ENCODE measurements around the gene FBLN2.
"Not testable (repeated sequence)": the region's sequence is repeated elsewhere in the genome, so short reads cannot be mapped to it uniquely, and the experiment has no call there.

FBLN2 gene

DNA sequence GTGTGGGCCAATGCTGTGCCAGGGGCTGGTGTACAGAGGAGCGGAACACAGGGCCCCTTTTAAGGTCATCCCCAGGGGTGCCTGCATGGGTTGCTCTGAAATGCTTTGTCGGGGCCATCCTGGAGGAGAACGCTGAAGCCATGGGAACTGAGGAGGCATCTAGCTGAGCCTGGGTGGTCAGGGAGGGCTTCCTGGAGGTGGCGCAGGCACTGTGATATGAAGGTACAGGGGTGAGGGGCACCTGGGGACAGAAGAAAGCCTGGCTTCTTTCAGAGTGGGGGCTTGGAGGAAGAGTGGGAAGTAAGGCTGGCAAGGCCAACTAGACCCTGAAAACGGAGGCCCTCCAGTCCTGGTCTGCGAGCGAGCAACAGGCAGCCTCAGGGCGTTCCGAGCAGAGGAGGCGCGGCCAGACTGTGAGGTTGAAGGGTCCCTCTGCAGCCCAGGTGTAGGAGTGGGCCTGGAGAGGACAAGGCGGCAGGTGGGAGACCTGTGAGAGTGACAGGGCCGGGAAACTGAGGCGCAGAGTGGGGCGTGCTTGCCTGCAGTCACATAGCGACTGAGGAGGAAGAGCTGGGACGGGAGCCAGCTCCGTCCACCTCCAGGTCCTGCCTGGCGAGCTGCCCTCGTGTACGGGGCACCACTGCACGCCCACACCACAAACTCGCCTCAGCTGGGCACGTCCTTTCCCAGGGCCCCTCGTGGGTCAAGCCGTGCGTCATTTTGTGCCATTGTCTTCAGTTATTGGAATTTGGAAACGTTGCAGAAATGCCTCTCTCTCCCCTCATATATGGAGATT lies 4.1 kb downstream of the FBLN2 start:
- H3K4me3 ChIP-seq (ENCODE audit: low read length), result no peak overlapping the region
- H2AFZ ChIP-seq (ENCODE audit: low read depth, low read length), result no peak overlapping the region
- no peaks in the 10 kb centered on the region for H3K36me3 ChIP-seq (ENCODE audit: insufficient read depth, low read length)
- no peaks in the 10 kb centered on the region for H3K9me3 ChIP-seq (ENCODE audit: low read length)
- peaks cover 14% of the 10 kb centered on the region for H3K4me1 ChIP-seq (ENCODE audit: insufficient read depth, low read length)
- H3K27me3 ChIP-seq (ENCODE audit: insufficient read depth, low read length), result peaks cover 3% of the 10 kb centered on the region

DNA sequence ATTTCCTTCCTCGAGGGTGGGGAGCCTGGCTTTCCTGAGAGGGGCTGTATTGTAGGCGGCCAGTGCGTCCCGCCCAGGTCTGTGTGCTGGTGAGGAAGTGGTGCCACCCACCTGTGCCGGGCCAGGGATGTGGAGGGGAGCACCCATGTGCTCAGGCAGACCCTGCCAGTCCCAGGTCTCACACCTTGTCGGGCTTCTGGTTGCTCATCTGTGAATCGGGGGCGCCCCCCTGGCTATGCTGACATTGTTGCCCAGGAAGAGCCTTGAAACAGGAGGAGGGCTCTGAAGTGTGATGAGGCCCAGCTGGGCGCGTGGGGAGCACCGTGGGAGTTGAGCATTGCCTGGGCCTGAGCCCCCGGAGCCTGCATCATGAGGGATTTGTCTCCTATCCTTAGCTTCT lies 4.8 kb downstream of the FBLN2 start:
- Histone ChIP-seq H3K27me3 (ENCODE audit: insufficient read depth, low read length) (no peaks in the 10 kb centered on the region), H3K36me3 (ENCODE audit: insufficient read depth, low read length) (no peaks in the 10 kb centered on the region), H2AFZ (ENCODE audit: low read depth, low read length) (no peak overlapping the region), H3K9me3 (ENCODE audit: low read length) (no peaks in the 10 kb centered on the region), H3K4me3 (ENCODE audit: low read length) (no peak overlapping the region), H3K4me1 (ENCODE audit: insufficient read depth, low read length) (peaks cover 14% of the 10 kb centered on the region)

GRCh38 chr3:13555753-13556152 lies 6.8 kb downstream of the FBLN2 start:
- no peaks in the 10 kb centered on the region for H3K36me3 ChIP-seq (ENCODE audit: insufficient read depth, low read length)
- no peak overlapping the region for H3K4me3 ChIP-seq (ENCODE audit: low read length)

DNA sequence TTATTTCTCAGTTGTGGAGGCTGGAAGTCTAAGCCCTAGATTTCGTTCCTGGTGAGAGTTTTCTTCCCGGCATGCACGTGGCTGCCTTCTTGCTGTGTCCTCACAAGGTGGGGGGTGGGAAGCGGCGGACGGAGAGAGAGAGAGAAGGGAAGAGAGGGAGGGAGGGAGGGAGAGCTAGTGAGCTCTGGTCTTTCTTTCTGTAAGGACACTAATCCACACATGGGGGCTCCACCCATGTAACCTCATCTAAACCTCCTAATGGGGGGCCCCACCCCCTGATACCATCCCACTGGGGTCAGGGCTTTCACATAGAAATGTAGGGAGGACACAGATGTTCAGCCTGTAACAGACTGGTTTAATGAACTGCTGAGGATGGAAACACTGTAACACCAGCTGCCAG lies 7.3 kb downstream of the FBLN2 start:
- Histone ChIP-seq H3K36me3 (ENCODE audit: insufficient read depth, low read length) (no peaks in the 10 kb centered on the region), H2AFZ (ENCODE audit: low read depth, low read length) (no peak overlapping the region), H3K4me1 (ENCODE audit: insufficient read depth, low read length) (peaks cover 14% of the 10 kb centered on the region), H3K27me3 (ENCODE audit: insufficient read depth, low read length) (no peaks in the 10 kb centered on the region), H3K9me3 (ENCODE audit: low read length) (no peaks in the 10 kb centered on the region), H3K4me3 (ENCODE audit: low read length) (no peak overlapping the region)

More at GRCh38 chr3:13555753-13556152, 6.8 kb downstream of the FBLN2 start:
- Histone ChIP-seq H3K27me3 (ENCODE audit: insufficient read depth, low read length) (no peaks in the 10 kb centered on the region), H3K9me3 (ENCODE audit: low read length) (no peaks in the 10 kb centered on the region), H3K4me1 (ENCODE audit: insufficient read depth, low read length) (peaks cover 14% of the 10 kb centered on the region), H2AFZ (ENCODE audit: low read depth, low read length) (no peak overlapping the region)

DNA sequence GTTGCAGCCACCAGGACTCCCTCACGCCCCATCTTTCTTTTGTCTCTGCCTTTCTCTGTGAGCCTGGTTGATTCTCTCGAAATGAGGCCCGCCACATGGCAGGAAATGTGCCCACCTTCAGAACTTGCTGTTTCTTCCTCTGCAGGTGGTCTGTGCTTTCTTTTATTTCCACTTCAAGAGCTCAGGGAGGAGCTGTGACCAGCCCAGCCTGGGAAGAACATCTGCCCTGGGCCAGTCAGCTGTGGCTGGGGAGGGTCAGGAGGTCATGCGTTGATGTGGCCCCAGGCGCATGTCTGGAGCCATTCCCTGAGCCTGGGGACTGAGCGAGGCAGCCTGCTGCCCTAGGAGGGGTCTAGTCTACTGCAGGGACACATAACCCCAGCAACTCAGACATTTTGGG lies 8.0 kb downstream of the FBLN2 start:
- H2AFZ ChIP-seq (ENCODE audit: low read depth, low read length), result no peak overlapping the region
- no peak overlapping the region for H3K4me3 ChIP-seq (ENCODE audit: low read length)
- H3K4me1 ChIP-seq (ENCODE audit: insufficient read depth, low read length), result peaks cover 14% of the 10 kb centered on the region
- no peaks in the 10 kb centered on the region for H3K9me3 ChIP-seq (ENCODE audit: low read length)
- no peaks in the 10 kb centered on the region for H3K27me3 ChIP-seq (ENCODE audit: insufficient read depth, low read length)
- no peaks in the 10 kb centered on the region for H3K36me3 ChIP-seq (ENCODE audit: insufficient read depth, low read length)

DNA sequence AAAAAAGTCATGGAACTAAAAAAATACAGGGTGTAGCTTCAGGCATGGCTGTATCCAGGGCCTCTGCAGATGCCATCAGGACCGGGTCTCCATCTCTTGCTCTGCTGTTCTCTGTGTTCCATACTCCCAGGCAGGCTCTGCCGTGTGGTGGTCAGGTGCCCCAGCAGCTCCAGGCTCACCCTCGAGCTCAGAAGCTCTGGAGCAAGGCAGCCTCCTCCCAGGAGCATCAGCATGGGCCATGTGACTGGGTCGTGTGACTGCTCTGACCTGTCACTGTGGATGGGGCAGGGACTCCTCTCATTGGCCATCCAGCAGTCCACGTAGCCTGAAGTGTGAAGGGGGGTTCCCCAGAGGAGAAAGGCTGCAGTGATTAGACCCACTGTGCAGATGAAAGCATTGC lies 8.5 kb downstream of the FBLN2 start:
- H3K27me3 ChIP-seq (ENCODE audit: insufficient read depth, low read length), result no peaks in the 10 kb centered on the region
- peaks cover 14% of the 10 kb centered on the region for H3K4me1 ChIP-seq (ENCODE audit: insufficient read depth, low read length)
- no peak overlapping the region for H3K4me3 ChIP-seq (ENCODE audit: low read length)
- H2AFZ ChIP-seq (ENCODE audit: low read depth, low read length), result no peak overlapping the region
- H3K36me3 ChIP-seq (ENCODE audit: insufficient read depth, low read length), result no peaks in the 10 kb centered on the region
- H3K9me3 ChIP-seq (ENCODE audit: low read length), result no peaks in the 10 kb centered on the region

GRCh38 chr3:13557926-13558325 lies 9.0 kb downstream of the FBLN2 start:
- Histone ChIP-seq H3K4me1 (ENCODE audit: insufficient read depth, low read length) (peaks cover 14% of the 10 kb centered on the region), H3K36me3 (ENCODE audit: insufficient read depth, low read length) (no peaks in the 10 kb centered on the region)

DNA sequence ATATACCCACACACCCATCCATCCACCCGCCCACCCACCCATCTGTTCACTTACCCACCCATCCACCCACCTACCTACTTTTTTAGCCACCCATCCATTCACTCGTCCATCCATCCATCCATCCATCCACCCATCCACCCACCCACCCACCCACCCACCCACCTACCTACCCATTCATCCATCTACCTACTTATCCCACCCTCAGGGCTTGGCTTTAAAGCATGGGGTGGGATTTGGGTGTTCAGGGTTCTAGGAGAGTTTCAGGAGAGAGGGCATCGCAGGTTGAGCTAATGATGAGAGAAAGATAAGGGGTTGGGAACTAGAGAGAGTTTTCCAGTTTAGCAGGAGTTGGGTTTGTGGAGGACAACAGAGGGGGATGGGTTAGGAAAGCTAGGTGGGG lies 9.7 kb downstream of the FBLN2 start:
- Histone ChIP-seq H3K9me3 (ENCODE audit: low read length) (no peaks in the 10 kb centered on the region), H3K4me1 (ENCODE audit: insufficient read depth, low read length) (peaks cover 14% of the 10 kb centered on the region), H3K36me3 (ENCODE audit: insufficient read depth, low read length) (no peaks in the 10 kb centered on the region), H3K27me3 (ENCODE audit: insufficient read depth, low read length) (no peaks in the 10 kb centered on the region), H2AFZ (ENCODE audit: low read depth, low read length) (no peak overlapping the region), H3K4me3 (ENCODE audit: low read length) (no peak overlapping the region)

More at GRCh38 chr3:13557926-13558325, 9.0 kb downstream of the FBLN2 start:
- Histone ChIP-seq H3K4me3 (ENCODE audit: low read length) (no peak overlapping the region), H2AFZ (ENCODE audit: low read depth, low read length) (no peak overlapping the region), H3K27me3 (ENCODE audit: insufficient read depth, low read length) (no peaks in the 10 kb centered on the region), H3K9me3 (ENCODE audit: low read length) (no peaks in the 10 kb centered on the region)

- Histone ChIP-seq H3K36me3 (ENCODE audit: insufficient read depth, low read length) (no peaks in the 10 kb centered on the region), H3K4me1 (ENCODE audit: insufficient read depth, low read length) (peaks cover 14% of the 10 kb centered on the region), H2AFZ (ENCODE audit: low read depth, low read length) (no peak overlapping the region), H3K27me3 (ENCODE audit: insufficient read depth, low read length) (no peaks in the 10 kb centered on the region), H3K9me3 (ENCODE audit: low read length) (no peaks in the 10 kb centered on the region), H3K4me3 (ENCODE audit: low read length) (no peak overlapping the region)
Measured at GRCh38 chr3:13559764-13560525, 11.0 kb downstream of the FBLN2 start.

- Histone ChIP-seq H3K27me3 (ENCODE audit: insufficient read depth, low read length) (no peaks in the 10 kb centered on the region), H3K9me3 (ENCODE audit: low read length) (no peaks in the 10 kb centered on the region), H2AFZ (ENCODE audit: low read depth, low read length) (no peak overlapping the region), H3K4me3 (ENCODE audit: low read length) (no peak overlapping the region), H3K4me1 (ENCODE audit: insufficient read depth, low read length) (peaks cover 11% of the 10 kb centered on the region), H3K36me3 (ENCODE audit: insufficient read depth, low read length) (no peaks in the 10 kb centered on the region)
Measured at GRCh38 chr3:13561376-13561775, 12.5 kb downstream of the FBLN2 start.

- no peaks in the 10 kb centered on the region for H3K9me3 ChIP-seq (ENCODE audit: low read length)
- H3K36me3 ChIP-seq (ENCODE audit: insufficient read depth, low read length), result no peaks in the 10 kb centered on the region
- H2AFZ ChIP-seq (ENCODE audit: low read depth, low read length), result no peak overlapping the region
- no peak overlapping the region for H3K4me3 ChIP-seq (ENCODE audit: low read length)
- H3K4me1 ChIP-seq (ENCODE audit: insufficient read depth, low read length), result peaks cover 5% of the 10 kb centered on the region
- no peaks in the 10 kb centered on the region for H3K27me3 ChIP-seq (ENCODE audit: insufficient read depth, low read length)
Measured at GRCh38 chr3:13561967-13562366, 13.0 kb downstream of the FBLN2 start.

GRCh38 chr3:13562421-13562820 lies 13.5 kb downstream of the FBLN2 start:
- not testable (repeated sequence) for H3K36me3 ChIP-seq (ENCODE audit: insufficient read depth, low read length); H3K4me3 ChIP-seq (ENCODE audit: low read length); H3K4me1 ChIP-seq (ENCODE audit: insufficient read depth, low read length); H3K27me3 ChIP-seq (ENCODE audit: insufficient read depth, low read length); H2AFZ ChIP-seq (ENCODE audit: low read depth, low read length); H3K9me3 ChIP-seq (ENCODE audit: low read length)

- H3K36me3 ChIP-seq (ENCODE audit: insufficient read depth, low read length), result no peaks in the 10 kb centered on the region
- H3K27me3 ChIP-seq (ENCODE audit: insufficient read depth, low read length), result no peaks in the 10 kb centered on the region
- no peak overlapping the region for H2AFZ ChIP-seq (ENCODE audit: low read depth, low read length)
- no peak overlapping the region for H3K4me3 ChIP-seq (ENCODE audit: low read length)
- peaks cover 4% of the 10 kb centered on the region for H3K4me1 ChIP-seq (ENCODE audit: insufficient read depth, low read length)
- H3K9me3 ChIP-seq (ENCODE audit: low read length), result no peaks in the 10 kb centered on the region
Measured at GRCh38 chr3:13563321-13563720, 14.4 kb downstream of the FBLN2 start.
